HL-60/S4 (cell line): ENCODE results near the gene NME8.

Experiments used
- in situ Hi-C: fragments of 300-500 bp; cut with MboI; formaldehyde crosslinking; loops from 2 replicates; pipeline ENCODE4 v1.14.3; 2022; ENCODE audit warnings: low sequenced_read_pairs

Gene NME8

GRCh38 chr7:37928878-37929277, 80.5 kb downstream of the NME8 start:
- in situ Hi-C loops = no loop called here

GRCh38 chr7:37930226-37930948, 82.0 kb downstream of the NME8 start:
- in situ Hi-C loops = no loop called here

GRCh38 chr7:37932543-37932942, 84.1 kb downstream of the NME8 start:
- in situ Hi-C loops = no loop called here

GRCh38 chr7:37933018-37933566, 84.7 kb downstream of the NME8 start:
- in situ Hi-C loops = no loop called here

GRCh38 chr7:37942934-37943610, 94.7 kb downstream of the NME8 start:
- in situ Hi-C loops = no loop called here

- in situ Hi-C loops = no loop called here
Measured at GRCh38 chr7:37943905-37944736, 95.7 kb downstream of the NME8 start.

- in situ Hi-C loops = no loop called here
Measured at GRCh38 chr7:37944737-37945054, 96.3 kb downstream of the NME8 start.

- in situ Hi-C loops = no loop called here
Measured at GRCh38 chr7:37945336-37945735, 96.9 kb downstream of the NME8 start.

GRCh38 chr7:37947138-37947940, 98.9 kb downstream of the NME8 start:
- in situ Hi-C loops = no loop called here

- in situ Hi-C loops = no loop called here
Measured at GRCh38 chr7:37947941-37948210, 99.5 kb downstream of the NME8 start.
